Effector memory CD4-positive, alpha-beta T cell (primary cell): ENCODE measurements around the gene ADAM10.
A peak's percentile ranks its signal among the peaks of the same experiment; 100 is the strongest.
"Not testable (repeated sequence)": the region's sequence is repeated elsewhere in the genome, so short reads cannot be mapped to it uniquely, and the experiment has no call there.

Experiments used
- DNase-seq, 3 donors: peaks; one replicate each; pipeline ENCODE4 v3.0.0-alpha.2; 2020
- H3K27ac ChIP-seq: 2 replicates; pipeline ENCODE4 v1.7.0; 2013; ENCODE audit warnings: mild to moderate bottlenecking, low read length, moderate library complexity; ENCODE audit not compliant: insufficient read depth, poor library complexity, severe bottlenecking
- H3K27me3 ChIP-seq: replicated peaks from 2 replicates; pipeline ENCODE4 v1.7.0; 2013; ENCODE audit warnings: mild to moderate bottlenecking, low read length; ENCODE audit not compliant: insufficient read depth, control insufficient read depth, poor library complexity, severe bottlenecking
- H3K36me3 ChIP-seq: 2 replicates; pipeline ENCODE4 v1.7.0; 2013; ENCODE audit warnings: mild to moderate bottlenecking, low read length, moderate library complexity; ENCODE audit not compliant: control insufficient read depth, insufficient read depth
- H3K4me1 ChIP-seq: 2 replicates; pipeline ENCODE4 v1.7.0; 2013; ENCODE audit warnings: low read length, mild to moderate bottlenecking; ENCODE audit not compliant: control insufficient read depth, insufficient read depth, poor library complexity, severe bottlenecking
- H3K4me3 ChIP-seq: 2 replicates; pipeline ENCODE4 v1.7.0; 2013; ENCODE audit warnings: low read length, low read depth, mild to moderate bottlenecking; ENCODE audit not compliant: insufficient read depth, poor library complexity, severe bottlenecking
- H3K9me3 ChIP-seq: 2 replicates; pipeline ENCODE4 v1.7.0; 2013; ENCODE audit warnings: mild to moderate bottlenecking, low read length, moderate library complexity; ENCODE audit not compliant: control insufficient read depth

Gene ADAM10

DNA sequence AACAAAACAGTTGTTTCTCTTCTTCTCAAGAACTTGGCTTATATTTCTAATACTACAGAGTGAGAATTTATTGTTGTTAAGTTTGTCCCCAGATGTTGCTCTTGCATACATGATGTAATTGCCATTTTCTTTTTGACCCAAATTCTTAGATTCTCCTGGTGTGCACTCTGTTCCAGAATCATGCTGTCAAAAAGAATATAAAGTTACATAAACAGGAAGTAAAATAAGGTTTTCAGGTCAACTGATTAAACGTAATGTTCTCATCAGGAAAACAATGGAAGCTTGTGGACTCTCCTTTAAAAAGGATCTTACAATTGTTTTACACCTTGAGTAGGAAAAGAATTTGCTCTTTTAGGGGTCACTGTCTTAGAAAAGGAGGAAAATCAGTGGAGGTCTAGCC, 121.8 kb downstream of the ADAM10 start:
- Histone ChIP-seq H3K27ac (peak overlapping the region; percentile 79), H3K9me3 (no peaks in the 10 kb centered on the region), H3K4me3 (peak overlapping the region; percentile 51), H3K27me3 (no peaks in the 10 kb centered on the region), H3K36me3 (no peaks in the 10 kb centered on the region), H3K4me1 (peaks cover 16% of the 10 kb centered on the region)
- no peak for DNase-seq

DNA sequence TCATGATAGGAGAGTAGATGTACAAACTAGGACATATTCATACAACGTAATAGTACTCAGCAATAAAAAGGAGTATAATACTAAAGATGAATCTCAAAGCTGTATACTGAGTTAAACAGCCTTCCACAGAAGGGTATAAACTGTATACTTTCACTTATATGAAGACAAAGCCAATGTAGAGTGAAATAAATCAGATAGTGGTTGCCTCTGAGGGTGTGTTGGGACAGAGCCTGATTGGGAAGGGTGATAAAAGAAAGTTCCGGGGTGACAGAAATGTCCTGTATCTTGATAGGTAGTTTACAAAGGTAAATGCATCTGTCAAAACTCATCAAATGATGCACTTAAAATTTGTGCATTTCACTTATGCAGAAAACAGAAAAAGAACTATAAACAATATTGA, 122.5 kb downstream of the ADAM10 start:
- peaks cover 16% of the 10 kb centered on the region for H3K4me1 ChIP-seq
- H3K36me3 ChIP-seq: no peaks in the 10 kb centered on the region
- no peaks in the 10 kb centered on the region for H3K9me3 ChIP-seq
- H3K27me3 ChIP-seq: no peaks in the 10 kb centered on the region
- H3K4me3 ChIP-seq: no peak overlapping the region
- peak overlapping the region; percentile 30 for H3K27ac ChIP-seq
- DNase-seq: no peak

DNA sequence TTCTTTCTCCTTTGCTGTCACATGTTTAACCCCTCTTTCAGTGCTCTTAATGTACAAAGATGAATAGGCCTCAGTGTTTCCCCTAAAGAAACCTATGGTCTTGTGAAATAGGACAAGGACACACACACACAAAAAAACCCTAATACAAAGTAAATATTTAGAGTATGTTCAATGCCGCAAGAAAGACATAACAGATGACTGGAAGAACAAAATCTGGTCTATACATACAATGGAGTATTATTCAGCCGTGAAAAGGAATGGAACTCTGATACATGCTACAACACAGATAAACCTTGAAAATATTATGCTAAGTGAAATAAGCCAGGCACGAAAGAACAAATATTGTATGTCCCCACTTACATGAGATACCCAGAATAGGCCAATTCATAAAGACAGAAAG, 123.1 kb downstream of the ADAM10 start:
- H3K27ac ChIP-seq: peak overlapping the region; percentile 30
- H3K4me3 ChIP-seq: no peak overlapping the region
- H3K9me3 ChIP-seq: no peaks in the 10 kb centered on the region
- no peak for DNase-seq
- peaks cover 16% of the 10 kb centered on the region for H3K4me1 ChIP-seq
- no peaks in the 10 kb centered on the region for H3K27me3 ChIP-seq
- no peaks in the 10 kb centered on the region for H3K36me3 ChIP-seq

DNA sequence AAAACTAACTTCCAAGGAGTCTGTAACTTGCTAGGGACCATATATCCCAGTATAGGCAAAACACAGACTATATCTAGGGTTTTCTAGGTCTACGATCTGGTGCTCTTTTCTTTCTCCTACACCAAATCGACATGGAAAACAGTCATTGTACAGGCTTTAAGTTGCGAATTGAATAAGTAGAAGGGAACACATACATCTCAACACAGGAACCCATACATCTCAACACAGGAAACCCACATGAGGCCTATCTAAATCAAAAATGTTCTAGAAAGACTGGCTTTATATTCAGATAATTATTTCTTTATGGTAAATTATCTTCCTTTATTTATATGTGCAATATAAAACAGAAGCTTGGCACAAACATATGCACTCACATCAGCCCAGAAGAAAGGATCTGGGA, 126.6 kb downstream of the ADAM10 start:
- Histone ChIP-seq H3K9me3 (no peaks in the 10 kb centered on the region), H3K4me1 (peaks cover 11% of the 10 kb centered on the region), H3K4me3 (no peak overlapping the region), H3K36me3 (no peaks in the 10 kb centered on the region), H3K27me3 (no peaks in the 10 kb centered on the region), H3K27ac (no peak overlapping the region)
- no peak for DNase-seq

DNA sequence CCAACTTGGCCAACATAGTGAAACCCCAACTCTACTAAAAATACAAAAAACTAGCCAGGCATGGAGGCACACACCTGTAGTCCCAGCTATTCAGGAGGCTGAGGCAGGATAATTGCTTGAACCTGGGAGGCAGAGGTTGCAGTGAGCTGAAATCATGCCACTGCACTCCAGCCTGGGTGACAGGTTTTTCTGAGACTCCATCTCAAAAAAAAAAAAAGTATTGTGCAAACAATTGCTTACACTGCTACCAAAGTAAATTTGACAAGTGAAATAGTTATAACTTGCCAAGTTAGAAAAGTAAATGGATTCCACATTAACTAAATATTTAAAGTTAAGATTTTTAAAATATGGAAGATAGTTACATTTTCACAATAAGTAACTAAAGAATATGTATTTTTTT, 129.2 kb downstream of the ADAM10 start:
- H3K27me3 ChIP-seq, H3K9me3 ChIP-seq, H3K27ac ChIP-seq, DNase-seq, H3K4me3 ChIP-seq, H3K36me3 ChIP-seq, H3K4me1 ChIP-seq: not testable (repeated sequence)

DNA sequence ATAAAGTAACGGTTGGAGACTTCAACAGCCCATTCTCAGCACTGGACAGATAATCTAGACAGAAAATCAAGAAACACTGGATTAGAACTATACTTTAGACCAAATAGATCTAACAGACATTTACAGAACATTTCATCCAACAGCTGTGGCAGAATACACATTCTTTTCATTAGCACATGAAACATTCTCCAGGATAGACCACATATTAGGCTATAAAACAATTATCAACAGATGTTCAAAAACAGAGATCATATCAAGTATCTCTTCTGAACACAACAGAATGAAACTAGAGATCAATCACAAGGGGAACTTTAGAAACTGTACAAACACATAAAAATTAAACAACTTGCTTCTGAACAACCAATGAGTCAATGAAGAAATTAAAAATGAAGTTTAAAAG, 133.3 kb downstream of the ADAM10 start:
- peaks cover 6% of the 10 kb centered on the region for H3K36me3 ChIP-seq
- H3K27me3 ChIP-seq: no peaks in the 10 kb centered on the region
- no peaks in the 10 kb centered on the region for H3K9me3 ChIP-seq
- H3K4me3 ChIP-seq: no peak overlapping the region
- peaks cover 2% of the 10 kb centered on the region for H3K4me1 ChIP-seq
- DNase-seq: no peak
- no peak overlapping the region for H3K27ac ChIP-seq

DNA sequence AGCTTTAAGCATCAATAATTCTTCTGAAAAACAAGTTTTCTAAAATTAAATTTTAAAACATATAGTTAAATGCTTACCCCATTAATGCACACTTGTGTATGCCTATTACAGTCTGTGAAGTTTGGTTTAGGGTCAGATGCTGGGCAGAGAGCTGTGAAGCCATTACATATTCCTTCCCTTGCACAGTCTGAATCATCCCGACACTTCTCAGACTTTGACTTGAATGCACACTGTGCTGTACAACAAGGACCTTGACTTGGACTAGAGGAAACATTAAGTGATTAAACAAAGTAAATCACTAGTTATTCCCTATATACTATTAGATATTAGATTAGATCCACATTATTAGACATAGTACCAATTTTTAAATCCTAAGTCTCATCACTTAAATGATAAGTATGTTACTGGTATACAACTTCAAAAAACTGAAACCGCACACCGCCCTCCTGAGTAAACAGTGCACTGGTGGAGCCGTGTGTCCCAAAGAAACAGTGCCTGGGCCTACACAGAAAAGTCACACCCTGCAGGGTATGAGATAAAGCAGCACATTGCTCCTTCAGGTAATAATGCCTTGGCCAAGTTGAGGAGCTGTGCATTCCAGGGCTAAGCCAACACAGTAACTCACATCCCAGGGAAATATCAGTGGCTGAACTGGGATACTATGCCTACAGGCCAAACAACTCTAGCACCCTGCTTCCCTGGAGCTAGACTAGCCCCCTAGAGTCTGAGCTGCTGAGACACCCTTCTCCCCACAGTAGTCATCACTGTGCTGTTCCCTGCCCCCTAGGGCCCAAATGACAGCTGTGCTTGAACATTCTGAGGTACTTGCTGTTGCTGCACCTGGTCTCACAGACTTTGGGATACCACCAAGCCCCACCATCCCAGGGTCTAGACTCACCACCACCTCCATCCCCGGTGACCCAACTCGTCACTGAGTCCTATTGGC, 137.5 kb downstream of the ADAM10 start:
- Histone ChIP-seq H3K27me3 (no peaks in the 10 kb centered on the region), H3K36me3 (peaks cover 10% of the 10 kb centered on the region), H3K4me3 (no peak overlapping the region), H3K9me3 (no peaks in the 10 kb centered on the region), H3K4me1 (no peaks in the 10 kb centered on the region), H3K27ac (no peak overlapping the region)
- no peak for DNase-seq

DNA sequence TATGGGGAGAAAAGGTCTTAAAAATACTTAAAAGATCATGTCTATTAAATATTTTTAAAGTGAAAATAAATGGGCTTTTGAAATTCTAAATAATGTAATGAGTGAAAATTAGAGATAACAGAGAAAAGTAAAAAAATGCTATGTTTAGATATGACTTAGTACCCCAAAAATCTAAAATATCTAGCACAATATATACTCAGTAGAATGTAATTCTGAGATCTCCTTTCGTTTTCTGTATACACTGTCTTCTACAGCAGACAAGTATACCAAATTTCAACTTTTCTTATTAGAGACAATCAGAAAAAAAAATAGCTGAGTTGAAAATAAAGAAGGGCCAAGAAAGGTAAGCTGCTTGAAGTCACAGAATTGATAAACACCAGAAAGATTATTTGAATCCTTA, 140.8 kb downstream of the ADAM10 start:
- H3K4me3 ChIP-seq: no peak overlapping the region
- no peaks in the 10 kb centered on the region for H3K27me3 ChIP-seq
- peaks cover 7% of the 10 kb centered on the region for H3K36me3 ChIP-seq
- no peak for DNase-seq
- H3K4me1 ChIP-seq: no peaks in the 10 kb centered on the region
- H3K9me3 ChIP-seq: no peaks in the 10 kb centered on the region
- H3K27ac ChIP-seq: no peak overlapping the region

DNA sequence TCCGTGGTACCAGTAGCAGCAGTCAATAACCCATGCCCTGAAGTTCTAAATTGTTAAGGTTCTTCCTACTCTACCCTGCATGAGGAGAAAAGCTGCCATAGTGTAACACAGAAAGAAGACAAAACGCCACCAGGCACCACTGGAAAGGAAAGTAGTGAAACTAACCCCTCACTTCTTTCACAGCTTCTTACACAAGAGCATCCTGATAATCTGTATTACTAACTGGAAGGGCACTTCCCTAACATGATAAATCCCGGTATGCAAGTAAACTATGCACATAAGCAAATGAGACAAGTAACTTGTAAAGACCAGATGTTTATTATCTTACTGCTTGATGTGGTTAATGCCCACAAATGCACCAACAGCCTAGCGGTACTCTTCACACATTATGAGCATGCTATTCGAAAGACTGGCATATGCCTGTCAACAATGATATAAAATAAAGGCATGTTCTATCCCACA, 141.3 kb downstream of the ADAM10 start:
- Histone ChIP-seq H3K4me3 (no peak overlapping the region), H3K27ac (no peak overlapping the region), H3K9me3 (no peaks in the 10 kb centered on the region), H3K4me1 (no peaks in the 10 kb centered on the region), H3K27me3 (no peaks in the 10 kb centered on the region), H3K36me3 (peaks cover 8% of the 10 kb centered on the region)
- DNase-seq: no peak

DNA sequence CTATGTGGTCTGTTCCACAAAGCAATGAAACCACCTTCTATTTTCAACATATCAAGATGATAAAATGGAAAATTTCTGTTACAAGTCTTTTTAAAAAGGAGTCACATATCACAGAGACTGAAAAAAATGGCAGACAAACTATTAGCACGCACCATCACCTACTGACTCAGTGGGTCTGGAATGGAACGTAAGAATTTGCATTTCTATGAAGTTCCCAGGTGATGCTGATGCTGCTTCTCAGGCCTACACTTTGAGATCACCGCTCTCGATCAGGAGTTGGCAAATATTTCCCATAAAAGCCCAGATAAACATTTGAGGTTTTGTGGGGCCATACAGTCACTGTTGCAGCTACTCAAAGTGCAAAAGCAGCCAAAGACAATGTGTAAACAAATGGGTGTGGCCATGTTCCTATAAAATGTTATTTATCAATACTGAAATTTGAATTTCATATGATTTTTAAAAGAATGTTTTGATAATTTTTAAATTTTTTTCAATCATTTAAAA, 142.9 kb downstream of the ADAM10 start:
- Histone ChIP-seq H3K27me3 (no peaks in the 10 kb centered on the region), H3K4me1 (no peaks in the 10 kb centered on the region), H3K36me3 (peaks cover 10% of the 10 kb centered on the region), H3K4me3 (no peak overlapping the region), H3K27ac (no peak overlapping the region), H3K9me3 (no peaks in the 10 kb centered on the region)
- no peak for DNase-seq
